Cerebellar nuclear complex (tissue), 1 donor: ENCODE results near the gene EEF1AKMT1.
"Not testable (repeated sequence)": the region's sequence is repeated elsewhere in the genome, so short reads cannot be mapped to it uniquely, and the experiment has no call there.

Experiments
- DNase-seq, 2 experiments: peaks; one replicate each; lab custom pipeline; 2025; lab: John Stamatoyannopoulos, UW

The EEF1AKMT1 gene

GRCh38 chr13:20699715-20700114 is 74.0 kb downstream of the EEF1AKMT1 start:
- DNase-seq, result no peak

- no peak for DNase-seq
Observed at GRCh38 chr13:20696073-20696472, 77.7 kb downstream of the EEF1AKMT1 start.

GRCh38 chr13:20691616-20692015 is 82.1 kb downstream of the EEF1AKMT1 start:
- DNase-seq, result no peak

DNA sequence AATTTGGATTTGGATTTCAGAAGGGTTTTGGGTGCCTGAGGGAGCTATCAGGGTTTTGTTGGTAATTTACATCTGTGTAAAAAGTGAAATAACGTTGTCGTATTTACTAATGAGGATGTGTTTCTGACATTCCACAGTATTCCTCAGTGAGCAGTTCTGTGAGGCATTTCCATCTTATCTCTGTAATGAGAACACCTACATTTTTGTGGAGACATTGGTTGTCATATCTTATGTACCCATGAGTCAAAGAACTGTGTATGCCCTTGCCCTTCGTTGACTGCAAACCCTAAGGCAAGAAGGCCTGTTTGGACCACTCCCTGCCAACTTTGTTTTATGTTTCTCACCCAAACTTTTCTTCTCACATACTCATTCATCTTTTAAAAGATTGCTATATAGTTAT is 84.5 kb downstream of the EEF1AKMT1 start:
- DNase-seq, result no peak

GRCh38 chr13:20686863-20687579 is 86.7 kb downstream of the EEF1AKMT1 start:
- no peak for DNase-seq

- no peak for DNase-seq
Observed at GRCh38 chr13:20686167-20686566, 87.6 kb downstream of the EEF1AKMT1 start.

GRCh38 chr13:20685092-20685491 is 88.7 kb downstream of the EEF1AKMT1 start:
- DNase-seq, result no peak

DNA sequence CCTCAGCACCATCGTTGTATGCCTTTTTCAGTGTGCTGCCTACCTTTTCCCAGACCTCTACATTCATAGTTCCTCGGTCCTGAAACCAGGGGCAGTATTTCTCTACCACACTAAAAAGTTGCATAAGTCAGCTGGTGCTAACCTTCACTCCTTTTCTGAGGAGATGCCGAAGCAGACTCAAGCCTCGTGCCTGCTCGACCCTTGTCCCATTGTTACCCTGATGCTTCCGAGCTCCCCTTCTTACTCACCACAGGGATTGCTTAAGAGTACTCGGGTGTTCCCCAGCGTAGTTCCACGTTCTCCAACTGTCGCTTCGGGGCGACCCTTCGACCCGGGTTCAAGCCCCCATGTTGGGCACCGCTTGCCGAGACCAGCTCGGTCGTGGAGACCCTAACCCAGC is 89.2 kb downstream of the EEF1AKMT1 start:
- no peak for DNase-seq

DNA sequence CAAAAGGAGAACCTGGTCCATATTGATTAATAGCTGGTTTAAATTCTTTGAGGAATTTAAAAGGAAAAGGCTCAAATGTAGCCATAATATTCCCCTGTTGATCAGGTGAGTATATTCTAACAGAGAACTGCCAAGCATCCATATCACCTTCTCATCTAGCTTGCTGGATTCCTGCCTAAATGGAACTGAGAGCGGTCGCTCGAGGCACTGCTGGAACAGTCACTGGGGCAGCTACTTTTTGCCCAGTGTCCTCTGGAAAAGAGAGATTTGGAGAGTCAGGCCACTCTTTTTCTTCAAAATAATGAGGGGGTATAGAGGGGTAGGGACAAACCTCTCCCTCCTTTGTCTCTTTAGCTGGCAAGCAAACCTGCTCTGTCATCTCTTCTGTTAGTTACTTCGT is 89.7 kb downstream of the EEF1AKMT1 start:
- DNase-seq, result no peak

- DNase-seq, result no peak
Observed at GRCh38 chr13:20682061-20682460, 91.7 kb downstream of the EEF1AKMT1 start.

- DNase-seq, result not testable (repeated sequence)
Observed at GRCh38 chr13:20681481-20681880, 92.3 kb downstream of the EEF1AKMT1 start.

GRCh38 chr13:20680416-20681080 is 93.2 kb downstream of the EEF1AKMT1 start:
- DNase-seq, result no peak

- DNase-seq, result no peak
Observed at GRCh38 chr13:20679879-20680278, 93.9 kb downstream of the EEF1AKMT1 start.
